Measurements from ENCODE around the gene LRRC4C.
A peak's percentile ranks its signal among the peaks of the same experiment; 100 is the strongest.

The LRRC4C gene

GRCh38 chr11:40287916-40288803 is 1171.3 kb downstream of the LRRC4C start:
- Histone ChIP-seq H3K4me1 (peaks cover 0 to 68% (median 0%) of the 10 kb centered on the region in 10 experiments; a peak in 6 of 20 replicates), H3K27ac (peak overlapping the region in 2 of 11 experiments; percentile 84 to 95; a peak in 3 of 22 replicates), H3K4me3 (no peak overlapping the region), H3K36me3 (no peaks in the 10 kb centered on the region), H3K4me2 (peak overlapping the region in 2 of 11 experiments; percentile 59 to 75; a peak in 4 of 22 replicates), H3K9ac (no peak overlapping the region), H3K27me3 (no peaks in the 10 kb centered on the region), H4K20me1 (no peaks in the 10 kb centered on the region), H3K9me3 (replicated peaks in 1 of 11) (peaks cover 0 to under 1% (median 0%) of the 10 kb centered on the region in 11 experiments; a peak in 1 of 22 replicates)
- no peak for TF ChIP-seq Cebpa-rat (IDR thresholded peaks at IDR 0.05)

GRCh38 chr11:40286137-40286536 is 1173.3 kb downstream of the LRRC4C start:
- Histone ChIP-seq H3K4me1 (peaks cover 0 to 54% (median 0%) of the 10 kb centered on the region in 10 experiments; a peak in 6 of 20 replicates), H3K27me3 (no peaks in the 10 kb centered on the region), H3K9ac (no peak overlapping the region), H3K4me3 (no peak overlapping the region), H4K20me1 (no peaks in the 10 kb centered on the region), H3K9me3 (replicated peaks in 1 of 11) (no peaks in the 10 kb centered on the region), H3K27ac (peak overlapping the region in 1 of 11 experiments; percentile 12; a peak in 3 of 22 replicates), H3K4me2 (peak overlapping the region in 1 of 11 experiments; percentile 39; a peak in 2 of 22 replicates), H3K36me3 (no peaks in the 10 kb centered on the region)
- no peak for TF ChIP-seq Cebpa-rat (IDR thresholded peaks at IDR 0.05)

GRCh38 chr11:40285558-40285957 is 1173.9 kb downstream of the LRRC4C start:
- H3K27me3 ChIP-seq: no peaks in the 10 kb centered on the region
- H3K4me1 ChIP-seq: peaks cover 0 to 54% (median 0%) of the 10 kb centered on the region in 10 experiments; a peak in 6 of 20 replicates
- no peak overlapping the region for H3K9ac ChIP-seq
- H3K4me3 ChIP-seq: no peak overlapping the region
- no peaks in the 10 kb centered on the region for H4K20me1 ChIP-seq
- H3K36me3 ChIP-seq: no peaks in the 10 kb centered on the region
- H3K4me2 ChIP-seq: peak overlapping the region in 1 of 11 experiments; percentile 39; a peak in 2 of 22 replicates
- H3K27ac ChIP-seq: peak overlapping the region in 1 of 11 experiments; percentile 34; a peak in 3 of 22 replicates
- no peaks in the 10 kb centered on the region for H3K9me3 ChIP-seq (replicated peaks in 1 of 11)
- TF ChIP-seq Cebpa-rat (IDR thresholded peaks at IDR 0.05): no peak

- H3K4me3 ChIP-seq: no peak overlapping the region
- peak overlapping the region in 3 of 11 experiments; percentile 16 to 43 (median 38); a peak in 4 of 22 replicates for H3K27ac ChIP-seq
- TF ChIP-seq Cebpa-rat (IDR thresholded peaks at IDR 0.05): no peak
- no peak overlapping the region for H3K9ac ChIP-seq
- peak overlapping the region in 1 of 11 experiments; percentile 1; a peak in 2 of 22 replicates for H3K4me2 ChIP-seq
- no peaks in the 10 kb centered on the region for H3K27me3 ChIP-seq
- H4K20me1 ChIP-seq: no peaks in the 10 kb centered on the region
- H3K9me3 ChIP-seq (replicated peaks in 1 of 11): no peaks in the 10 kb centered on the region
- H3K4me1 ChIP-seq: peaks cover 0 to 19% (median 0%) of the 10 kb centered on the region in 10 experiments; a peak in 2 of 20 replicates
- H3K36me3 ChIP-seq: no peaks in the 10 kb centered on the region
Observed at GRCh38 chr11:40281052-40281580, 1178.3 kb downstream of the LRRC4C start.

GRCh38 chr11:40280159-40281051 is 1179.0 kb downstream of the LRRC4C start:
- peak overlapping the region in 1 of 11 experiments; percentile 1; a peak in 2 of 22 replicates for H3K4me2 ChIP-seq
- peak overlapping the region in 3 of 11 experiments; percentile 5 to 38 (median 16); a peak in 3 of 22 replicates for H3K27ac ChIP-seq
- no peaks in the 10 kb centered on the region for H3K36me3 ChIP-seq
- no peaks in the 10 kb centered on the region for H4K20me1 ChIP-seq
- no peaks in the 10 kb centered on the region for H3K27me3 ChIP-seq
- peaks cover 0 to 12% (median 0%) of the 10 kb centered on the region in 10 experiments; a peak in 2 of 20 replicates for H3K4me1 ChIP-seq
- no peak for TF ChIP-seq Cebpa-rat (IDR thresholded peaks at IDR 0.05)
- H3K9ac ChIP-seq: no peak overlapping the region
- no peak overlapping the region for H3K4me3 ChIP-seq
- H3K9me3 ChIP-seq (replicated peaks in 1 of 11): no peaks in the 10 kb centered on the region

GRCh38 chr11:40276960-40277359 is 1182.5 kb downstream of the LRRC4C start:
- no peak for TF ChIP-seq Cebpa-rat (IDR thresholded peaks at IDR 0.05)
- H3K9me3 ChIP-seq (replicated peaks in 1 of 11): no peaks in the 10 kb centered on the region
- no peak overlapping the region for H3K9ac ChIP-seq

GRCh38 chr11:40274017-40274416 is 1185.4 kb downstream of the LRRC4C start:
- no peaks in the 10 kb centered on the region for H3K36me3 ChIP-seq
- no peak overlapping the region for H3K4me3 ChIP-seq
- H3K9me3 ChIP-seq (replicated peaks in 1 of 11): no peaks in the 10 kb centered on the region
- H3K27ac ChIP-seq: no peak overlapping the region
- no peaks in the 10 kb centered on the region for H3K4me1 ChIP-seq
- no peaks in the 10 kb centered on the region for H3K27me3 ChIP-seq
- no peak overlapping the region for H3K4me2 ChIP-seq
- no peak for TF ChIP-seq Cebpa-rat (IDR thresholded peaks at IDR 0.05)
- no peaks in the 10 kb centered on the region for H4K20me1 ChIP-seq
- H3K9ac ChIP-seq: no peak overlapping the region

More at GRCh38 chr11:40276960-40277359, 1182.5 kb downstream of the LRRC4C start:
- Histone ChIP-seq H3K4me2 (no peak overlapping the region), H3K36me3 (no peaks in the 10 kb centered on the region), H3K27me3 (no peaks in the 10 kb centered on the region), H3K4me3 (no peak overlapping the region), H3K4me1 (peaks cover 0 to 10% (median 0%) of the 10 kb centered on the region in 10 experiments; a peak in 2 of 20 replicates), H4K20me1 (no peaks in the 10 kb centered on the region), H3K27ac (no peak overlapping the region)

- Histone ChIP-seq H3K4me1 (no peaks in the 10 kb centered on the region), H3K27ac (no peak overlapping the region), H3K9me3 (replicated peaks in 1 of 11) (no peaks in the 10 kb centered on the region), H3K27me3 (no peaks in the 10 kb centered on the region), H3K4me3 (no peak overlapping the region), H3K4me2 (no peak overlapping the region), H3K36me3 (no peaks in the 10 kb centered on the region), H4K20me1 (no peaks in the 10 kb centered on the region), H3K9ac (no peak overlapping the region)
- TF ChIP-seq Cebpa-rat (IDR thresholded peaks at IDR 0.05): no peak
Observed at GRCh38 chr11:40273192-40273732, 1186.2 kb downstream of the LRRC4C start.
